ENCODE results near the gene GRIA3. TPM values are rescaled to one million over a fixed set of nuclear protein-coding genes. Genes with fewer than 3 reads are reported as not detected.

The GRIA3 gene
- total RNA-seq, 1 experiment from 2014 or later, result 1.4 TPM

GRCh38 chrX:123153846-123154335, 30.2 kb upstream of the GRIA3 start:
- no peak for TF ChIP-seq CTCF (conservative IDR thresholded peaks at IDR 0.05)
- H3K4ac ChIP-seq (ENCODE audit: low read depth, low read length), result no peak overlapping the region
- DNase-seq, result no peak
- no peak overlapping the region for H3T11ph ChIP-seq (ENCODE audit: low read length)
- H3K4me1 Mint-ChIP-seq, result no peaks in the 10 kb centered on the region
- H3K9me3 ChIP-seq (ENCODE audit: control insufficient read depth, low read depth, low read length), result peaks cover 5% of the 10 kb centered on the region
- no peak overlapping the region for H4K5ac ChIP-seq (ENCODE audit: insufficient read length, low read depth, low read length)
- no peaks in the 10 kb centered on the region for H3K27me3 ChIP-seq (ENCODE audit: insufficient read depth, low read length)
- H3K23ac ChIP-seq (ENCODE audit: insufficient read length, low read depth, low read length), result no peak overlapping the region
- H3K4me2 ChIP-seq (ENCODE audit: insufficient read depth, insufficient read length, low read length), result no peak overlapping the region
- no peak overlapping the region for H2BK12ac ChIP-seq (ENCODE audit: insufficient read length, low read depth, low read length)
- H2AFZ ChIP-seq (ENCODE audit: low read length), result no peak overlapping the region
- no peaks in the 10 kb centered on the region for H4K20me1 ChIP-seq (ENCODE audit: control insufficient read depth, insufficient read depth, insufficient read length)
- H3K56ac ChIP-seq (ENCODE audit: insufficient read length, low read depth, low read length), result no peak overlapping the region
- H2BK120ac ChIP-seq (ENCODE audit: low read depth, low read length, poor library complexity, severe bottlenecking), result no peak overlapping the region
- H3K79me2 ChIP-seq (ENCODE audit: insufficient read depth, low read length), result no peaks in the 10 kb centered on the region
- H2BK20ac ChIP-seq (ENCODE audit: low read depth, low read length, poor library complexity, severe bottlenecking), result no peak overlapping the region
- H3K4me3 Mint-ChIP-seq, result no peak overlapping the region
- H3K14ac ChIP-seq (ENCODE audit: insufficient read depth, low read length), result no peak overlapping the region
- no peak overlapping the region for H4K91ac ChIP-seq (ENCODE audit: insufficient read length, low read depth, low read length)
- H3K79me1 ChIP-seq (ENCODE audit: insufficient read depth, low read depth, low read length, poor library complexity, severe bottlenecking), result no peaks in the 10 kb centered on the region
- no peaks in the 10 kb centered on the region for H3K27me3 Mint-ChIP-seq (ENCODE audit: low read depth)
- H3K27ac ChIP-seq (ENCODE audit: insufficient read length, low read depth, low read length), result no peak overlapping the region
- WGBS (ENCODE audit: extremely low coverage, insufficient read length, low lambda C conversion rate), result no CpG with 5 or more reads among the region's 7 CpGs
- no peaks in the 10 kb centered on the region for H3K23me2 ChIP-seq (ENCODE audit: insufficient read length, low read depth, low read length, poor library complexity, severe bottlenecking)
- no peak overlapping the region for H3K18ac ChIP-seq (ENCODE audit: insufficient read length, low read depth, low read length)
- H3K9ac ChIP-seq (ENCODE audit: extremely low read depth, insufficient read length, low read length), result no peak overlapping the region
- H2AK5ac ChIP-seq (ENCODE audit: insufficient read length, low read length), result no peak overlapping the region
- no peak overlapping the region for H4K8ac ChIP-seq (replicated peaks; ENCODE audit: insufficient read length, low read depth, low read length)
- H3K36me3 Mint-ChIP-seq (ENCODE audit: insufficient read depth in 1 of 3, low read depth in 3 of 3), result no peaks in the 10 kb centered on the region; a peak in 1 of 7 replicates
- no peak overlapping the region; a peak in 1 of 7 replicates for H3K27ac Mint-ChIP-seq
- no peak overlapping the region for H2BK5ac ChIP-seq (ENCODE audit: insufficient read length, low read length)
- no peak overlapping the region for H2BK15ac ChIP-seq (ENCODE audit: low read depth, low read length)
- H3K4me1 ChIP-seq (ENCODE audit: insufficient read depth, low read length), result no peaks in the 10 kb centered on the region
- peaks cover 10 to 60% of the 10 kb centered on the region in 2 experiments for H3K9me3 Mint-ChIP-seq

All from H9 (cell line).